Mucosa of stomach (tissue), 1 donor: ENCODE results near the gene CLIP4.

Experiments used
- H3K27me3 ChIP-seq: one replicate; pipeline ENCODE4 v1.7.0; 2013; ENCODE audit warnings: mild to moderate bottlenecking, low read length; ENCODE audit not compliant: control insufficient read depth, insufficient read depth
- H3K36me3 ChIP-seq: one replicate; pipeline ENCODE4 v1.7.0; 2013; ENCODE audit warnings: low read length; ENCODE audit not compliant: control insufficient read depth, insufficient read depth
- H3K4me1 ChIP-seq: one replicate; pipeline ENCODE4 v1.7.0; 2013; ENCODE audit warnings: mild to moderate bottlenecking, low read length; ENCODE audit not compliant: control insufficient read depth, insufficient read depth
- H3K4me3 ChIP-seq: one replicate; pipeline ENCODE4 v1.7.0; 2013; ENCODE audit warnings: low read length
- H3K9ac ChIP-seq: one replicate; pipeline ENCODE4 v1.7.0; 2013; ENCODE audit warnings: mild to moderate bottlenecking, low read length, moderate library complexity
- H3K9me3 ChIP-seq: one replicate; pipeline ENCODE4 v1.7.0; 2013; ENCODE audit warnings: mild to moderate bottlenecking, low read length, moderate library complexity; ENCODE audit not compliant: control insufficient read depth
- donor health status: Pancreatic carcinoma.

CLIP4 gene

DNA sequence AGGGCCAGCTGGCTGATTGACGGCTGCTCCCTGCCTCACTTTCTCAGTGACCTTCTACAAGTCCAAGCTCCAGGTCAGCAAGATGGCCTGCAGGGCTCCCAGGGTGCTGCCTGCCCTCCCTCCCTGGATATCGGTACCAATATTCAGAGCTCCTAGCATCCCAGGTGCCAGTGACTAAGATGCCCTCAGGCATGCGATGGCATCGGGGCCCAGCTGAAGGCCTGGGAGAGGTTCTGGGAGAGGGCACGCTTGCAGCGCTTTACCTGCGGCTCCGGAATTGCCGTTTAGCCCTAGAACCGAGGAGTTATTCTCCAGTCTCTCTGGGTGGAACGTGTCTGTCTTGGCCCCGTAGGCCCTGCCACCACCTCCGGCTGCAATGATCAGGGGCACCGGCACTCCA, 116.8 kb downstream of the CLIP4 start:
- H3K27me3 ChIP-seq: peaks cover 12% of the 10 kb centered on the region
- H3K4me3 ChIP-seq: no peak overlapping the region
- no peaks in the 10 kb centered on the region for H3K36me3 ChIP-seq
- no peaks in the 10 kb centered on the region for H3K9me3 ChIP-seq
- H3K9ac ChIP-seq: no peak overlapping the region
- no peaks in the 10 kb centered on the region for H3K4me1 ChIP-seq

DNA sequence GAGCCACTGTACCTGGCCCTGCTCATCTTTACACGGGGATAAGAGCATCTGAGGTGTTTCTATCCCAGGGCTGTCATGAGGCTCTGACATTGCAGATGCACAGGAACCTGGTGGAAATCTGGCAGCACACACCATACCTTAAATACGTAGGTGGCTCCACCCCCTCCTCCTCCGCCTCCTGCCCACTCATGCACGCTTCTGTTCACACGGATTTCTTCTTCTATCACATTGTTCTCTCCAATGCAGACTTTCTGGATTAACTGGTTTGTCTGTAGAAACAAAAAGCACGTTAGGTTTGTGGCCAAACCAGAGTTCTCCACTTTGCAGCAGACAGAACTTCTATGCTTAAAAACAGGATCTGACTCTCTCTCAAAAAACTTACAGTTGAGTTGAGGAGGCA, 118.2 kb downstream of the CLIP4 start:
- H3K9me3 ChIP-seq: no peaks in the 10 kb centered on the region
- no peaks in the 10 kb centered on the region for H3K4me1 ChIP-seq
- H3K9ac ChIP-seq: no peak overlapping the region
- no peaks in the 10 kb centered on the region for H3K36me3 ChIP-seq
- H3K27me3 ChIP-seq: peaks cover 7% of the 10 kb centered on the region
- H3K4me3 ChIP-seq: no peak overlapping the region

DNA sequence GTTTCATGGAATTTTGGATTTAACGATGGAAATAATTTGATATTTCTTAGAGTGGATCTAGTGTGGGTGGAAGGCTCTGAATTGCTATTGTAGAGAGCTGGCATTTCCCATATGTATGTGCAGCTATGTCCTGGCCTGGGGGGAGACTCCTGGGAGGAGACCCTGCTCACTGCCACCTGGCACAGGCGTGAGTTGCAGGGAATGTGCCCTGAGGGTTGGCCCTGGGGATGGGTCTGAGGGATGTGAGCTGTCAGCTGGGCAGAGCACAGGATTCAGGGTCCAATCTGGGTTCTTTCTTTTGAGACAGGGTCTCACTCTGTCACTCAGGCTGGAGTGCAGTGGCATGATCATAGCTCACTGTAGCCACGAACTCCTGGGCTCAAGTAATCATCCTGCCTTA, 120.2 kb downstream of the CLIP4 start:
- no peaks in the 10 kb centered on the region for H3K9me3 ChIP-seq
- no peaks in the 10 kb centered on the region for H3K4me1 ChIP-seq
- H3K27me3 ChIP-seq: no peaks in the 10 kb centered on the region
- H3K9ac ChIP-seq: no peak overlapping the region
- H3K4me3 ChIP-seq: no peak overlapping the region
- H3K36me3 ChIP-seq: no peaks in the 10 kb centered on the region

DNA sequence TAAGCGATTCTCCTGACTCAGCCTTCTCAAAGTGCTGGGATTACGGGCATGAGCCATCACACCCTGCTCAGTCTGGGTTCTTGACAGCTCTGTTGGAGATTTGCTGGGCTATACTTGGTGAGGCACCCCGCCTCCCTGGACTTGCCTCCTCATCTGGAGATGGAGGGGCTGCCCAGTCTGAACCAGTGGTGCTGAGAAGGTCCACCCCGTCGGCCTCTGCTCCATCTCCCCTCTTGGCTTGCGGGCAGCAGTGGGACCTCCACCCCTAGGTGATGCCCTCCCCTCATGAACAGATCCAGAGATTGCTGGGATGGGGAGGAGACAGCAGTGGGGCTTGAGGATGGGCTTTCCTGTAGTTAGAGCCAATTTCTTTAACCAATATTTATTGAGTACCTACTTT, 120.9 kb downstream of the CLIP4 start:
- Histone ChIP-seq H3K9ac (no peak overlapping the region), H3K36me3 (no peaks in the 10 kb centered on the region), H3K4me3 (no peak overlapping the region), H3K4me1 (no peaks in the 10 kb centered on the region), H3K27me3 (no peaks in the 10 kb centered on the region), H3K9me3 (no peaks in the 10 kb centered on the region)

DNA sequence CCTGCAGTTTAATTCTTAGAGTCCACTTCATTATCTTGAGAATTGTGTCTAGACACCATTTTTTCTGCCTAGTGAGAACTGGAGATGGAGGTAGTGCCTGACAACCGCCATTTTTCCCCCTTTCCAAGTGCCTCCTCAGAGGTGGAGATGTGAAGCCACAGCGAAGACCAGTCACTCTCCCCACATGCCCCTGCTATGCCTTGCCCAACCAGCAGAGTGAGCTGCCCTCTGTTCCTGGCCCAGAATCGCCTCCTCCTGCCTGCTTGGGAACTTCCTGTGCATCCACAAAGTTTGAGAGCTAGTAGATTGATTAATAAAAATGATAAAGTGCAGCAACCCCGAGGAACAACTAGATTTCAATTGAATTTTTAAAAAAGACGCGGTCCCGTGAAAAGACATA, 123.3 kb downstream of the CLIP4 start:
- peaks cover 3% of the 10 kb centered on the region for H3K27me3 ChIP-seq
- H3K4me1 ChIP-seq: no peaks in the 10 kb centered on the region
- H3K36me3 ChIP-seq: no peaks in the 10 kb centered on the region
- no peak overlapping the region for H3K4me3 ChIP-seq
- no peak overlapping the region for H3K9ac ChIP-seq
- no peaks in the 10 kb centered on the region for H3K9me3 ChIP-seq
